GM21367 (cell line): Measurements from ENCODE around the gene OR5K4.

ENCODE experiments used
- ATAC-seq: cut with Tn5 transposase; IDR thresholded peaks from one replicate; pipeline ENCODE4 v1.9.1; 2021; ENCODE audit not compliant: unreplicated experiment

OR5K4 gene

GRCh38 chr3:98353554-98353953, at the start of gene OR5K4:
TSS of gene OR5K4 (plus strand) at chr3:98353854. CDS start at chr3:98353854, 0 bp downstream.
- no peak for ATAC-seq

GRCh38 chr3:98322101-98322500, 31.6 kb upstream of the OR5K4 start:
- ATAC-seq = no peak

GRCh38 chr3:98322686-98323085, 31.0 kb upstream of the OR5K4 start:
- no peak for ATAC-seq

GRCh38 chr3:98323425-98323824, 30.2 kb upstream of the OR5K4 start:
- ATAC-seq = no peak

- no peak for ATAC-seq
Observed at GRCh38 chr3:98325055-98325454, 28.6 kb upstream of the OR5K4 start.

GRCh38 chr3:98326105-98326893, 27.4 kb upstream of the OR5K4 start:
- no peak for ATAC-seq

GRCh38 chr3:98326945-98327344, 26.7 kb upstream of the OR5K4 start:
- ATAC-seq = peak; percentile 47

GRCh38 chr3:98328933-98329332, 24.7 kb upstream of the OR5K4 start:
- ATAC-seq = no peak

- peak; percentile 62 for ATAC-seq
Observed at GRCh38 chr3:98329392-98330124, 24.1 kb upstream of the OR5K4 start.

GRCh38 chr3:98331329-98331728, 22.3 kb upstream of the OR5K4 start:
- ATAC-seq = no peak

- peak; percentile 54 for ATAC-seq
Observed at GRCh38 chr3:98333989-98334606, 19.6 kb upstream of the OR5K4 start.

GRCh38 chr3:98339031-98339430, 14.6 kb upstream of the OR5K4 start:
- ATAC-seq = no peak

GRCh38 chr3:98341758-98342157, 11.9 kb upstream of the OR5K4 start:
- ATAC-seq = no peak

- peak; percentile 71 for ATAC-seq
Observed at GRCh38 chr3:98343647-98344507, 9.8 kb upstream of the OR5K4 start.

- no peak for ATAC-seq
Observed at GRCh38 chr3:98350082-98350481, 3.6 kb upstream of the OR5K4 start.

- ATAC-seq = no peak
Observed at GRCh38 chr3:98359250-98359649, 5.6 kb downstream of the OR5K4 start.

GRCh38 chr3:98359993-98360675, 6.5 kb downstream of the OR5K4 start:
- ATAC-seq = peak; percentile 76

- no peak for ATAC-seq
Observed at GRCh38 chr3:98360681-98361080, 7.0 kb downstream of the OR5K4 start.

- no peak for ATAC-seq
Observed at GRCh38 chr3:98361289-98361688, 7.6 kb downstream of the OR5K4 start.

- ATAC-seq = no peak
Observed at GRCh38 chr3:98367464-98368246, 14.0 kb downstream of the OR5K4 start.
